Measurements from ENCODE around the gene GAS2L3. TPM values are rescaled to one million over a fixed set of nuclear protein-coding genes. Genes with fewer than 3 reads are reported as not detected.

GAS2L3 gene
- total RNA-seq, 1 experiment from 2014 or later = 27.2 TPM

DNA sequence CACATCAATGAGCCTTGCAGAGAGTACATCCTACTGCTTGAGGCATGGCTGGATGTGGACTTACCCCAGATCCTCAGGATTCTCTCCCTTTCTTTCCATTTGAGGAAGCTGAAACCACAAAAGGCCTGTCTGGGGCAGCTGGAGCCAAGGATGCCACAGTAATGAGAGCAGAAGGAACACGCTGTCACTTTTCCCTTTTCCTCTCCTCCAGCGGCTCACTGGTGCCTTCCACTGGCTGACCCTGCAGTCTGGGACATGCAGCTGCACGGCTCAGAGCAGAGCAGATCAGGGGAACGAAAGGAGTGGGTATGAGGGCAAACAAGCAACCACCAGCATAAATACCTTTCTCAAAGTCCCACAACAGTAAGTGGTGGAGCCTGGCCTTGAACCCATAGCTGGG lies 78.2 kb downstream of the GAS2L3 start:
- intact Hi-C loops (cut with micrococcal nuclease; ENCODE audit: unreplicated experiment) = no loop called here
- no peak overlapping the region for H3K27ac Mint-ChIP-seq (ENCODE audit: unreplicated experiment)
- no peak for TF ChIP-seq CTCF (IDR thresholded peaks at IDR 0.05; ENCODE audit: insufficient read depth in 1 of 2, low read depth in 1 of 2, low read length in 1 of 2, severe bottlenecking in 1 of 2, unreplicated experiment in 1 of 2)

DNA sequence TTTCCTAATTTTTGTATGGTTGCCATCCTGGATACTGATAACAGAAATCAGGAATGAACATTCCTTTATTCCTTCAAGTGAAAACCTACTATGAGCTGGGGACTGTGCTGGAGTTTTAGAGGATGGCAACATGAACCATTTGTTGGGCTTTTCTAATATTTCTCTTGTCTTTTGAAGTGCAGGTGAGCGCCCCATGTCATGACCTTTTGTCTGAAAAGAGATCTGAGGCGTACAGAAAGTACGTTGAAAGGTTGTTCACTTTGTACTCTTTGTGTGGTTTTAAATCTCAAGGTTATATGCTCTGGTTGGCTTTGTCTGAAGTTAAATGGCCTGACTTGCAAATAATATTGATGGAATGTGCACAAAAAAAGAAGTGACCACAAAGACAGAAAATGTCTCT lies 79.0 kb downstream of the GAS2L3 start:
- H3K4me3 Mint-ChIP-seq (ENCODE audit: unreplicated experiment) = no peak overlapping the region
- H3K4me3 ChIP-seq (ENCODE audit: low read depth, low read length) = no peak overlapping the region
- BruUV-seq (replicated peaks) = no TSS peak
- no peak for DNase-seq
- H3K36me3 Mint-ChIP-seq (ENCODE audit: insufficient read depth, unreplicated experiment) = no peaks in the 10 kb centered on the region
- no peak overlapping the region for H3K27ac Mint-ChIP-seq (ENCODE audit: unreplicated experiment)
- H3K27me3 Mint-ChIP-seq (ENCODE audit: insufficient read depth, unreplicated experiment) = no peaks in the 10 kb centered on the region
- H3K9me3 Mint-ChIP-seq (ENCODE audit: unreplicated experiment) = peaks cover 9% of the 10 kb centered on the region
- H3K4me1 ChIP-seq = no peaks in the 10 kb centered on the region
- no peaks in the 10 kb centered on the region for H3K4me1 Mint-ChIP-seq (ENCODE audit: low read depth, unreplicated experiment)
- ChIA-PET POLR2A (no interaction called here), CTCF (no interaction called here)
- H3K27me3 ChIP-seq (replicated peaks; ENCODE audit: control insufficient read depth, insufficient read depth, low read length) = no peaks in the 10 kb centered on the region
- intact Hi-C loops (cut with micrococcal nuclease; ENCODE audit: unreplicated experiment) = no loop called here
- no peak for TF ChIP-seq CTCF (IDR thresholded peaks at IDR 0.05; ENCODE audit: insufficient read depth in 1 of 2, low read depth in 1 of 2, low read length in 1 of 2, severe bottlenecking in 1 of 2, unreplicated experiment in 1 of 2)
- H3K36me3 ChIP-seq (ENCODE audit: control insufficient read depth, insufficient read depth, low read length) = no peaks in the 10 kb centered on the region
- H3K9me3 ChIP-seq = 0 out of 2 replicates have a peak, but pooled peaks cover 2% of the 10 kb centered on the region

More for the DNA sequence above, 78.2 kb downstream of the GAS2L3 start:
- no peaks in the 10 kb centered on the region for H3K36me3 ChIP-seq (ENCODE audit: control insufficient read depth, insufficient read depth, low read length)
- Mint-ChIP-seq H3K4me3 (ENCODE audit: unreplicated experiment) (no peak overlapping the region), H3K4me1 (ENCODE audit: low read depth, unreplicated experiment) (no peaks in the 10 kb centered on the region), H3K36me3 (ENCODE audit: insufficient read depth, unreplicated experiment) (no peaks in the 10 kb centered on the region), H3K27me3 (ENCODE audit: insufficient read depth, unreplicated experiment) (no peaks in the 10 kb centered on the region), H3K9me3 (ENCODE audit: unreplicated experiment) (peaks cover 9% of the 10 kb centered on the region)
- BruUV-seq (replicated peaks) = no TSS peak
- 0 out of 2 replicates have a peak, but pooled peaks cover 2% of the 10 kb centered on the region for H3K9me3 ChIP-seq
- H3K27me3 ChIP-seq (replicated peaks; ENCODE audit: control insufficient read depth, insufficient read depth, low read length) = no peaks in the 10 kb centered on the region
- ChIA-PET CTCF (no interaction called here), POLR2A (no interaction called here)
- DNase-seq = no peak
- no peaks in the 10 kb centered on the region for H3K4me1 ChIP-seq
- no peak overlapping the region for H3K4me3 ChIP-seq (ENCODE audit: low read depth, low read length)

DNA sequence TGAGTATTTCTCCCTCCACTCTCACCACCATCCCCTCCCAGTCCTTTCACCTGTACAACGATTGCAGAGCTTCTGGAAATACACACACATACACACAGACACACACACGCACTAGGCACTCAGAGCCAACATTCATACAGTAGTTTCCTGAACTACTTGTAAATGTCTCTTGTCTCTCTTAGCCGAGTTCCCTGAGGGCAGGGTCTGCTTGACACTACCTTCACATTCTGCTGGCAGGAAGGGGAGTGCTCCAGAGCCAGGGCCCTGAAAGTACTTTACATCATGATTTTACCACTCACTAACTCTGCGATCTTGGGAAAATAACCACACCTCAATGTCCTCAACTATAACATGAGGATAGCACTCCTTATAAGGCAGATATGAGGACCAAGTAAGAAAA lies 82.7 kb downstream of the GAS2L3 start:
- Mint-ChIP-seq H3K27me3 (ENCODE audit: insufficient read depth, unreplicated experiment) (peaks cover 4% of the 10 kb centered on the region), H3K27ac (ENCODE audit: unreplicated experiment) (no peak overlapping the region), H3K4me1 (ENCODE audit: low read depth, unreplicated experiment) (no peaks in the 10 kb centered on the region), H3K36me3 (ENCODE audit: insufficient read depth, unreplicated experiment) (no peaks in the 10 kb centered on the region), H3K9me3 (ENCODE audit: unreplicated experiment) (peaks cover 3% of the 10 kb centered on the region), H3K4me3 (ENCODE audit: unreplicated experiment) (no peak overlapping the region)
- TF ChIP-seq CTCF (IDR thresholded peaks at IDR 0.05; ENCODE audit: insufficient read depth in 1 of 2, low read depth in 1 of 2, low read length in 1 of 2, severe bottlenecking in 1 of 2, unreplicated experiment in 1 of 2) = no peak
- Histone ChIP-seq H3K4me3 (ENCODE audit: low read depth, low read length) (no peak overlapping the region), H3K36me3 (ENCODE audit: control insufficient read depth, insufficient read depth, low read length) (no peaks in the 10 kb centered on the region), H3K27me3 (replicated peaks; ENCODE audit: control insufficient read depth, insufficient read depth, low read length) (no peaks in the 10 kb centered on the region), H3K4me1 (no peaks in the 10 kb centered on the region), H3K9me3 (0 out of 2 replicates have a peak, but pooled peaks cover 2% of the 10 kb centered on the region)
- no TSS peak for BruUV-seq (replicated peaks)
- DNase-seq = no peak
- intact Hi-C loops (cut with micrococcal nuclease; ENCODE audit: unreplicated experiment) = no loop called here
- ChIA-PET POLR2A (no interaction called here), CTCF (no interaction called here)
